Measurements from ENCODE around the gene PEX3.
A peak's percentile ranks its signal among the peaks of the same experiment; 100 is the strongest.

PEX3 gene

GRCh38 chr6:143539106-143539505 is 88.5 kb downstream of the PEX3 start:
- Histone ChIP-seq H4K5ac (ENCODE audit: low read length) (no peak overlapping the region), H2BK5ac (ENCODE audit: low read length) (no peak overlapping the region), H3K27me3 (ENCODE audit: insufficient read depth, low read length, poor library complexity) (no peaks in the 10 kb centered on the region), H3K79me1 (ENCODE audit: low read length) (no peaks in the 10 kb centered on the region), H2BK120ac (ENCODE audit: low read depth, low read length) (no peak overlapping the region), H3K36me3 (ENCODE audit: control insufficient read depth, insufficient read depth, low read length) (no peaks in the 10 kb centered on the region), H3K4me1 (ENCODE audit: control insufficient read depth, low read depth, low read length) (peaks cover 2% of the 10 kb centered on the region), H2AK5ac (ENCODE audit: low read length) (no peak overlapping the region), H3K79me2 (ENCODE audit: control insufficient read depth, insufficient read depth, low read length) (no peaks in the 10 kb centered on the region), H3K4me3 (ENCODE audit: low read length) (no peak overlapping the region), H3K4me2 (ENCODE audit: low read length) (no peak overlapping the region), H3K23ac (ENCODE audit: low read length) (no peak overlapping the region), H2BK15ac (replicated peaks; ENCODE audit: low read depth) (no peak overlapping the region), H3K9ac (ENCODE audit: low read length) (no peak overlapping the region), H3K56ac (ENCODE audit: low read length) (no peak overlapping the region), H4K8ac (ENCODE audit: low read depth, low read length) (no peak overlapping the region), H3K4ac (ENCODE audit: low read depth, low read length) (no peak overlapping the region), H3K27ac (ENCODE audit: low read depth, low read length) (no peak overlapping the region), H3K18ac (ENCODE audit: low read length) (no peak overlapping the region)
- no CpG with 5 or more reads among the region's 4 CpGs for WGBS (ENCODE audit: extremely low coverage, insufficient coverage, low lambda C conversion rate)
- DNase-seq: no peak

- H3K23ac ChIP-seq (ENCODE audit: low read length): no peak overlapping the region
- no peak overlapping the region for H2AK5ac ChIP-seq (ENCODE audit: low read length)
- no peak overlapping the region for H3K27ac ChIP-seq (ENCODE audit: low read depth, low read length)
- no peaks in the 10 kb centered on the region for H3K27me3 ChIP-seq (ENCODE audit: insufficient read depth, low read length, poor library complexity)
- H3K4me3 ChIP-seq (ENCODE audit: low read length): no peak overlapping the region
- no peak overlapping the region for H4K8ac ChIP-seq (ENCODE audit: low read depth, low read length)
- WGBS (ENCODE audit: extremely low coverage, insufficient coverage, low lambda C conversion rate): no CpG with 5 or more reads among the region's 7 CpGs
- H2BK15ac ChIP-seq (replicated peaks; ENCODE audit: low read depth): no peak overlapping the region
- no peak overlapping the region for H3K9ac ChIP-seq (ENCODE audit: low read length)
- H2BK120ac ChIP-seq (ENCODE audit: low read depth, low read length): no peak overlapping the region
- H3K4me2 ChIP-seq (ENCODE audit: low read length): no peak overlapping the region
- H3K79me1 ChIP-seq (ENCODE audit: low read length): no peaks in the 10 kb centered on the region
- no peak overlapping the region for H3K4ac ChIP-seq (ENCODE audit: low read depth, low read length)
- H4K5ac ChIP-seq (ENCODE audit: low read length): no peak overlapping the region
- no peak overlapping the region for H2BK5ac ChIP-seq (ENCODE audit: low read length)
- no peak overlapping the region for H3K56ac ChIP-seq (ENCODE audit: low read length)
- peaks cover 2% of the 10 kb centered on the region for H3K4me1 ChIP-seq (ENCODE audit: control insufficient read depth, low read depth, low read length)
- H3K36me3 ChIP-seq (ENCODE audit: control insufficient read depth, insufficient read depth, low read length): no peaks in the 10 kb centered on the region
- peak; percentile 50 for DNase-seq
- H3K79me2 ChIP-seq (ENCODE audit: control insufficient read depth, insufficient read depth, low read length): no peaks in the 10 kb centered on the region
- no peak overlapping the region for H3K18ac ChIP-seq (ENCODE audit: low read length)
Measured at GRCh38 chr6:143539734-143540133, 89.1 kb downstream of the PEX3 start.

GRCh38 chr6:143540192-143540591 is 89.6 kb downstream of the PEX3 start:
- Histone ChIP-seq H3K18ac (ENCODE audit: low read length) (no peak overlapping the region), H3K56ac (ENCODE audit: low read length) (no peak overlapping the region), H3K79me2 (ENCODE audit: control insufficient read depth, insufficient read depth, low read length) (no peaks in the 10 kb centered on the region), H3K79me1 (ENCODE audit: low read length) (no peaks in the 10 kb centered on the region), H2BK15ac (replicated peaks; ENCODE audit: low read depth) (no peak overlapping the region), H3K9ac (ENCODE audit: low read length) (no peak overlapping the region), H3K4me3 (ENCODE audit: low read length) (no peak overlapping the region), H4K8ac (ENCODE audit: low read depth, low read length) (no peak overlapping the region), H2BK5ac (ENCODE audit: low read length) (no peak overlapping the region), H3K4me1 (ENCODE audit: control insufficient read depth, low read depth, low read length) (peaks cover 2% of the 10 kb centered on the region), H3K23ac (ENCODE audit: low read length) (no peak overlapping the region), H3K4ac (ENCODE audit: low read depth, low read length) (no peak overlapping the region), H3K4me2 (ENCODE audit: low read length) (no peak overlapping the region), H3K27ac (ENCODE audit: low read depth, low read length) (no peak overlapping the region), H2BK120ac (ENCODE audit: low read depth, low read length) (no peak overlapping the region), H3K36me3 (ENCODE audit: control insufficient read depth, insufficient read depth, low read length) (no peaks in the 10 kb centered on the region), H4K5ac (ENCODE audit: low read length) (no peak overlapping the region), H3K27me3 (ENCODE audit: insufficient read depth, low read length, poor library complexity) (no peaks in the 10 kb centered on the region), H2AK5ac (ENCODE audit: low read length) (no peak overlapping the region)
- DNase-seq: no peak
- WGBS (ENCODE audit: extremely low coverage, insufficient coverage, low lambda C conversion rate): no CpG with 5 or more reads among the region's 3 CpGs

Small RNAs within 50 kb of the gene (small RNA-seq; reads per million reads assigned to genes)
- 0.90 reads per million for gene RNA5SP221 (ENCODE audit: insufficient read depth)

Data from mesendoderm (in vitro differentiated cells).